OCI-LY7 (cell line): Measurements from ENCODE around the gene FCMR. TPM values are rescaled to one million over a fixed set of nuclear protein-coding genes. Genes with fewer than 3 reads are reported as not detected.

Source experiments
- BruUV-seq: library from RNA; stranded (reverse); fragments of 400-500 nt; replicated peaks from 2 replicates; lab custom pipeline; 2021; lab: Mats Ljungman, UMichigan
- CTCF ChIA-PET: fragments of 300-600 bp; sonication (Branson Sonifier 250); formaldehyde crosslinking; loops from one replicate; lab custom pipeline; 2022; ENCODE audit warnings: antibody characterized with exemption; ENCODE audit not compliant: unreplicated experiment; lab: Charles Lee
- POLR2A ChIA-PET: fragments of 300-600 bp; sonication (Branson Sonifier 250); formaldehyde crosslinking; loops from one replicate; lab custom pipeline; 2022; ENCODE audit warnings: antibody characterized with exemption; lab: Charles Lee
- DNase-seq: peaks from one replicate; pipeline ENCODE4 v3.0.0-alpha.2; 2015; ENCODE audit warnings: low spot score
- H2AFZ ChIP-seq: fragments of 200-600 bp; sonication (generic), shearing (Covaris generic); 2 replicates; pipeline ENCODE4 v1.6.1; 2014; ENCODE audit warnings: mild to moderate bottlenecking, antibody characterized with exemption, low read length, moderate library complexity
- H3K27ac ChIP-seq: fragments of 200-600 bp; sonication (generic); 2 replicates; pipeline ENCODE4 v1.5.1; 2014; ENCODE audit warnings: mixed run types, low read depth, mild to moderate bottlenecking, moderate library complexity, low read length, inconsistent platforms; ENCODE audit not compliant: poor library complexity, severe bottlenecking
- H3K36me3 ChIP-seq: fragments of 200-600 bp; sonication (generic); 2 replicates; pipeline ENCODE4 v1.6.1; 2014; ENCODE audit warnings: mild to moderate bottlenecking, antibody characterized with exemption, low read length, moderate library complexity, mixed read lengths; ENCODE audit not compliant: insufficient read depth
- H3K4me1 ChIP-seq: fragments of 200-600 bp; sonication (generic); 2 replicates; pipeline ENCODE4 v1.5.1; 2014; ENCODE audit warnings: mild to moderate bottlenecking, low read length; ENCODE audit not compliant: insufficient read depth, poor library complexity, severe bottlenecking
- H3K4me2 ChIP-seq: fragments of 200-600 bp; sonication (generic); 2 replicates; pipeline ENCODE4 v1.6.1; 2014; ENCODE audit warnings: mild to moderate bottlenecking, low read length
- H3K4me3 ChIP-seq: fragments of 200-600 bp; sonication (generic); 2 replicates; pipeline ENCODE4 v1.5.1; 2014; ENCODE audit warnings: mild to moderate bottlenecking, low read depth, low read length; ENCODE audit not compliant: poor library complexity, severe bottlenecking
- H3K79me2 ChIP-seq: fragments of 200-600 bp; sonication (generic); 2 replicates; pipeline ENCODE4 v1.6.1; 2016; ENCODE audit warnings: low read depth, mild to moderate bottlenecking, low read length, moderate library complexity, mixed read lengths; ENCODE audit not compliant: insufficient read depth
- H3K9me2 ChIP-seq: fragments of 200-600 bp; sonication (generic); 2 replicates; pipeline ENCODE4 v1.6.1; 2016; ENCODE audit warnings: mild to moderate bottlenecking, low read length, mixed read lengths; ENCODE audit not compliant: insufficient read depth
- H3K9me3 ChIP-seq: fragments of 200-600 bp; sonication (generic); 2 replicates; pipeline ENCODE4 v1.6.1; 2014; ENCODE audit warnings: mild to moderate bottlenecking, mixed run types, low read length, mixed read lengths
- H4K20me1 ChIP-seq: fragments of 200-600 bp; sonication (generic); 2 replicates; pipeline ENCODE4 v1.6.1; 2014; ENCODE audit warnings: mild to moderate bottlenecking, antibody characterized with exemption, low read length, moderate library complexity, mixed read lengths; ENCODE audit not compliant: insufficient read depth
- CTCF ChIP-seq: fragments of 200-600 bp; sonication (generic); conservative IDR thresholded peaks from 2 replicates; pipeline ENCODE4 v1.5.1; 2014; ENCODE audit warnings: mild to moderate bottlenecking, antibody characterized with exemption, low read length, moderate library complexity, mixed read lengths
- EZH2phosphoT487 ChIP-seq: fragments of 200-600 bp; sonication (generic); IDR thresholded peaks from 2 replicates; pipeline ENCODE4 v1.6.1; 2018; ENCODE audit warnings: low read depth, borderline replicate concordance, mild to moderate bottlenecking, mixed run types, antibody characterized with exemption, low read length, moderate library complexity, mixed read lengths
- intact Hi-C: fragments of 100-400 bp; cut with micrococcal nuclease; formaldehyde crosslinking; loops from one replicate; pipeline ENCODE4 v1.10.0; 2022; ENCODE audit not compliant: unreplicated experiment
- total RNA-seq, 2 experiments: library from RNA; depleted of rRNA in 1 of 2; stranded (reverse); fragments of >200 nt in 1 of 2; shearing (Covaris generic) in 1 of 2; gene quantifications; 2 replicates each; pipeline ENCODE4 v1.2.3, GENCODE V29; 2014 to 2022

FCMR gene
- total RNA-seq, 2 experiments from 2014 or later, result 5.2 to 9.2 TPM

- no peaks in the 10 kb centered on the region for H3K9me2 ChIP-seq
- intact Hi-C loops, result no loop called here
- ChIA-PET POLR2A (no interaction called here), CTCF (no interaction called here)
- H3K36me3 ChIP-seq, result no peaks in the 10 kb centered on the region
- no peak overlapping the region for H3K27ac ChIP-seq
- H2AFZ ChIP-seq, result no peak overlapping the region
- H3K9me3 ChIP-seq, result no peaks in the 10 kb centered on the region
- no peak overlapping the region for H3K4me2 ChIP-seq
- no peak for TF ChIP-seq CTCF
- no peak for TF ChIP-seq EZH2phosphoT487
- no peak for DNase-seq
- H3K4me1 ChIP-seq, result no peaks in the 10 kb centered on the region
- H4K20me1 ChIP-seq, result no peaks in the 10 kb centered on the region
- BruUV-seq, result no TSS peak
- no peak overlapping the region for H3K4me3 ChIP-seq
- H3K79me2 ChIP-seq, result no peaks in the 10 kb centered on the region
Measured at GRCh38 chr1:206962272-206962671, 40.5 kb upstream of the FCMR start.

- H3K27ac ChIP-seq, result no peak overlapping the region
- no peaks in the 10 kb centered on the region for H3K9me3 ChIP-seq
- no TSS peak for BruUV-seq
- TF ChIP-seq EZH2phosphoT487, result no peak
- H3K4me1 ChIP-seq, result no peaks in the 10 kb centered on the region
- H2AFZ ChIP-seq, result no peak overlapping the region
- CTCF ChIA-PET, result no interaction called here
- no peaks in the 10 kb centered on the region for H3K9me2 ChIP-seq
- H3K4me3 ChIP-seq, result no peak overlapping the region
- no peaks in the 10 kb centered on the region for H3K79me2 ChIP-seq
- no peak overlapping the region for H3K4me2 ChIP-seq
- no peak for DNase-seq
- no peaks in the 10 kb centered on the region for H3K36me3 ChIP-seq
- no peaks in the 10 kb centered on the region for H4K20me1 ChIP-seq
- POLR2A ChIA-PET, result interaction anchor here (1.4 kb wide), 1 partner anchor 11 kb away, joined by 3 read pairs; no protein-coding TSS in a partner anchor
- intact Hi-C loops, result no loop called here
Measured at GRCh38 chr1:206961668-206962067, 39.9 kb upstream of the FCMR start.

GRCh38 chr1:206960676-206961386 is 39.1 kb upstream of the FCMR start:
- Histone ChIP-seq H3K27ac (no peak overlapping the region), H3K79me2 (no peaks in the 10 kb centered on the region), H2AFZ (no peak overlapping the region), H4K20me1 (no peaks in the 10 kb centered on the region), H3K9me3 (no peaks in the 10 kb centered on the region), H3K36me3 (no peaks in the 10 kb centered on the region), H3K4me3 (no peak overlapping the region), H3K4me1 (no peaks in the 10 kb centered on the region), H3K4me2 (no peak overlapping the region), H3K9me2 (no peaks in the 10 kb centered on the region)
- ChIA-PET CTCF (no interaction called here), POLR2A (interaction anchor here (0.6 to 1.4 kb wide), 2 partner anchors 12 to 16 kb away, joined by 3 read pairs; no protein-coding TSS in a partner anchor)
- DNase-seq, result no peak
- no TSS peak for BruUV-seq
- no peak for TF ChIP-seq EZH2phosphoT487
- no peak for TF ChIP-seq CTCF
- intact Hi-C loops, result no loop called here
